Epithelial cell of esophagus (primary cell): Measurements from ENCODE around the gene NREP.

Source experiments
- DNase-seq: peaks from one replicate; pipeline ENCODE4 v3.0.0; 2010; ENCODE audit warnings: low read depth
- H3K4me3 ChIP-seq: 2 replicates; pipeline ENCODE4 v1.5.1; 2011; ENCODE audit warnings: mild to moderate bottlenecking, low read length, control low read depth
- TF ChIP-seq, protein P1 (sequence below): IDR thresholded peaks from 2 replicates; pipeline ENCODE4 v1.5.1; 2011; ENCODE audit warnings: low read depth, mild to moderate bottlenecking, low read length, control low read depth, inconsistent platforms; ENCODE audit not compliant: insufficient read depth; ENCODE audit errors: missing control alignments

Gene NREP

GRCh38 chr5:111747337-111747736, 9.7 kb downstream of the NREP start:
- H3K4me3 ChIP-seq, result no peak overlapping the region
- peak; percentile 72 for DNase-seq
- TF ChIP-seq, protein P1, sequence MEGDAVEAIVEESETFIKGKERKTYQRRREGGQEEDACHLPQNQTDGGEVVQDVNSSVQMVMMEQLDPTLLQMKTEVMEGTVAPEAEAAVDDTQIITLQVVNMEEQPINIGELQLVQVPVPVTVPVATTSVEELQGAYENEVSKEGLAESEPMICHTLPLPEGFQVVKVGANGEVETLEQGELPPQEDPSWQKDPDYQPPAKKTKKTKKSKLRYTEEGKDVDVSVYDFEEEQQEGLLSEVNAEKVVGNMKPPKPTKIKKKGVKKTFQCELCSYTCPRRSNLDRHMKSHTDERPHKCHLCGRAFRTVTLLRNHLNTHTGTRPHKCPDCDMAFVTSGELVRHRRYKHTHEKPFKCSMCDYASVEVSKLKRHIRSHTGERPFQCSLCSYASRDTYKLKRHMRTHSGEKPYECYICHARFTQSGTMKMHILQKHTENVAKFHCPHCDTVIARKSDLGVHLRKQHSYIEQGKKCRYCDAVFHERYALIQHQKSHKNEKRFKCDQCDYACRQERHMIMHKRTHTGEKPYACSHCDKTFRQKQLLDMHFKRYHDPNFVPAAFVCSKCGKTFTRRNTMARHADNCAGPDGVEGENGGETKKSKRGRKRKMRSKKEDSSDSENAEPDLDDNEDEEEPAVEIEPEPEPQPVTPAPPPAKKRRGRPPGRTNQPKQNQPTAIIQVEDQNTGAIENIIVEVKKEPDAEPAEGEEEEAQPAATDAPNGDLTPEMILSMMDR, result no peak

- TF ChIP-seq, protein P1, result no peak
- no peak overlapping the region for H3K4me3 ChIP-seq
- DNase-seq, result no peak
Measured at GRCh38 chr5:111746791-111747190, 10.2 kb downstream of the NREP start.

DNA sequence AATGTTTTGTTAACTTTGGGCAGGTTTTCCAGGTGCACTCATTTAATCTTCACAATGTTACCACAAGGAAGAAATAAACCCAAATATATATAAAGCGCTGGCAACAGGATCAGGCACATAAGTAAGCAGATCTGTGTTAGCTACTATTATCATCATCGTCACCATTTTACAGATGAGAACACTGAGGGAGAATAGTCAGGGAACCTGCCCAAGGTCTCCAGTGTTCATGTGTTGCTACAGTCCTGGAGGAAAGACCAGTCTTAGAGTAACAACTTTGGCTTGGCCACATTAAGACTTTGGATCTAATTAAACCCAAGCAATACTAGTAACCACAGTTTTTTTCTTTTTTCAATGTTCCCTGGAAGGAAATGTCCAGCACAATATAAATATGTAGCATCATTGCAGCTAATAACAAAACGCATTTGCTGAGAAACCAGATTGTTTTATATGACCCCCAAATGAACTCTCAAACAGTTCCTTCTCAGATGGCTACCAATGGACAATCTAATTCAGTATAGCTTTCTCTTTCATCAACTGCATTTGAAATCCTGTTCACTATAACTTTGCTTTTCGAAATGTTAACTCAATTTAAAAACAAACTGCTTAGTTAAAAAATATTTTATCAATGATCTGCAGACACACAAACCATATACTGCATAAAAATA, 11.8 kb downstream of the NREP start:
- DNase-seq, result no peak
- TF ChIP-seq, protein P1, result no peak

GRCh38 chr5:111744455-111744854, 12.5 kb downstream of the NREP start:
- DNase-seq, result no peak
- H3K4me3 ChIP-seq, result no peak overlapping the region
- TF ChIP-seq, protein P1, result no peak

More for the DNA sequence above, 11.8 kb downstream of the NREP start:
- no peak overlapping the region for H3K4me3 ChIP-seq

DNA sequence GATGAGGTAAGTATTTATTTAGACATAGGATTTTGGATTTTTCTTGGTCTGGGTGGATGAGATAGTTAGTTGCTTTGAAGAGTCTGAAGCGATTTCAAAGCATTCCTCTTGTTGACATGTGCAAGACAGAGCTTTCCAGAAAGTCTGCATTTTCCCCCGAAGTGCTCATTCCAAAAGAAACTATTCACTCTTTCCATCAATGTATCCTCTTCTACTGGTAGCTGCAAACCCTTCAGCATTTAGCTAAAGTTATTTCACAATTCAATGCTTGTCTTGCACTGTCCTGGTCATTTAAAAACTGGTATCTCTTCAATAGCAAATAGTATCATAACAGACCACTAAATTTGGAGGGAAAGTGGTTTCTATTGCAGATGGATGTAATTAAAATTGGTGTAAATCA, 13.0 kb downstream of the NREP start:
- no peak overlapping the region for H3K4me3 ChIP-seq
- no peak for DNase-seq
- TF ChIP-seq, protein P1, result no peak

- no peak for DNase-seq
- H3K4me3 ChIP-seq, result no peak overlapping the region
- TF ChIP-seq, protein P1, result no peak
Measured at GRCh38 chr5:111743512-111743911, 13.5 kb downstream of the NREP start.
